ENCODE data around the gene BANF2.

DNA sequence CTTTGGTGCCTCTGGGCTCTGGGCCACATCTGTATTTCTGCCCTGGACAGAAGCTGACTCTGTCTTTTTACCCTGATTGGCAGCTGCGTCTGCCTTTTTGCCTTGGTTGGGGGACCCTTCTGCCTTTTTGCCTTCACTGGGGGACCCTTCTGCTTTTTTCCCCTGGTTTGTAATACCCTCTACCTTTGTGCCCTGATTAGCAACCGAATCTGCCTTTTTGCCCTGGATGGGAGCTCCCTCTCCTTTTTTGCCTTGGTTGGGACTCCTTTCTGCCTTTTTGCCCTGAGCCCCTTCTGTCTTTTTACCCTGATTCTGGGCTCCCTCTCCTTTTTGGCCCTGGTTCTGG, 41.1 kb upstream of the BANF2 start:
- TF ChIP-seq, protein P1, sequence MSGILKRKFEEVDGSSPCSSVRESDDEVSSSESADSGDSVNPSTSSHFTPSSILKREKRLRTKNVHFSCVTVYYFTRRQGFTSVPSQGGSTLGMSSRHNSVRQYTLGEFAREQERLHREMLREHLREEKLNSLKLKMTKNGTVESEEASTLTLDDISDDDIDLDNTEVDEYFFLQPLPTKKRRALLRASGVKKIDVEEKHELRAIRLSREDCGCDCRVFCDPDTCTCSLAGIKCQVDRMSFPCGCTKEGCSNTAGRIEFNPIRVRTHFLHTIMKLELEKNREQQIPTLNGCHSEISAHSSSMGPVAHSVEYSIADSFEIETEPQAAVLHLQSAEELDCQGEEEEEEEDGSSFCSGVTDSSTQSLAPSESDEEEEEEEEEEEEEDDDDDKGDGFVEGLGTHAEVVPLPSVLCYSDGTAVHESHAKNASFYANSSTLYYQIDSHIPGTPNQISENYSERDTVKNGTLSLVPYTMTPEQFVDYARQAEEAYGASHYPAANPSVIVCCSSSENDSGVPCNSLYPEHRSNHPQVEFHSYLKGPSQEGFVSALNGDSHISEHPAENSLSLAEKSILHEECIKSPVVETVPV (CRISPR knock-in tag; IDR thresholded peaks at IDR 0.05), result no peak
- TF ChIP-seq ZFP3 (CRISPR knock-in tag; IDR thresholded peaks at IDR 0.05) (no peak), CSDC2 (CRISPR knock-in tag; IDR thresholded peaks at IDR 0.05) (no peak), TCF4 (CRISPR knock-in tag; IDR thresholded peaks at IDR 0.05; ENCODE audit: borderline replicate concordance) (no peak), RARB (CRISPR knock-in tag; IDR thresholded peaks at IDR 0.05) (no peak), PPARA (CRISPR knock-in tag; IDR thresholded peaks at IDR 0.05; ENCODE audit: borderline replicate concordance) (no peak), GLIS3 (CRISPR knock-in tag; IDR thresholded peaks at IDR 0.05) (no peak), ZFP30 (CRISPR knock-in tag; IDR thresholded peaks at IDR 0.05) (no peak), ZC3H10 (CRISPR knock-in tag; IDR thresholded peaks at IDR 0.05) (no peak), ARNTL (CRISPR knock-in tag; IDR thresholded peaks at IDR 0.05; ENCODE audit: borderline replicate concordance, low read depth) (no peak)
- TF ChIP-seq, protein P2, sequence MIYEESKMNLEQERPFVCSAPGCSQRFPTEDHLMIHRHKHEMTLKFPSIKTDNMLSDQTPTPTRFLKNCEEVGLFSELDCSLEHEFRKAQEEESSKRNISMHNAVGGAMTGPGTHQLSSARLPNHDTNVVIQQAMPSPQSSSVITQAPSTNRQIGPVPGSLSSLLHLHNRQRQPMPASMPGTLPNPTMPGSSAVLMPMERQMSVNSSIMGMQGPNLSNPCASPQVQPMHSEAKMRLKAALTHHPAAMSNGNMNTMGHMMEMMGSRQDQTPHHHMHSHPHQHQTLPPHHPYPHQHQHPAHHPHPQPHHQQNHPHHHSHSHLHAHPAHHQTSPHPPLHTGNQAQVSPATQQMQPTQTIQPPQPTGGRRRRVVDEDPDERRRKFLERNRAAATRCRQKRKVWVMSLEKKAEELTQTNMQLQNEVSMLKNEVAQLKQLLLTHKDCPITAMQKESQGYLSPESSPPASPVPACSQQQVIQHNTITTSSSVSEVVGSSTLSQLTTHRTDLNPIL (CRISPR knock-in tag; IDR thresholded peaks at IDR 0.05; ENCODE audit: low read depth), result no peak
- TF ChIP-seq, protein P3, sequence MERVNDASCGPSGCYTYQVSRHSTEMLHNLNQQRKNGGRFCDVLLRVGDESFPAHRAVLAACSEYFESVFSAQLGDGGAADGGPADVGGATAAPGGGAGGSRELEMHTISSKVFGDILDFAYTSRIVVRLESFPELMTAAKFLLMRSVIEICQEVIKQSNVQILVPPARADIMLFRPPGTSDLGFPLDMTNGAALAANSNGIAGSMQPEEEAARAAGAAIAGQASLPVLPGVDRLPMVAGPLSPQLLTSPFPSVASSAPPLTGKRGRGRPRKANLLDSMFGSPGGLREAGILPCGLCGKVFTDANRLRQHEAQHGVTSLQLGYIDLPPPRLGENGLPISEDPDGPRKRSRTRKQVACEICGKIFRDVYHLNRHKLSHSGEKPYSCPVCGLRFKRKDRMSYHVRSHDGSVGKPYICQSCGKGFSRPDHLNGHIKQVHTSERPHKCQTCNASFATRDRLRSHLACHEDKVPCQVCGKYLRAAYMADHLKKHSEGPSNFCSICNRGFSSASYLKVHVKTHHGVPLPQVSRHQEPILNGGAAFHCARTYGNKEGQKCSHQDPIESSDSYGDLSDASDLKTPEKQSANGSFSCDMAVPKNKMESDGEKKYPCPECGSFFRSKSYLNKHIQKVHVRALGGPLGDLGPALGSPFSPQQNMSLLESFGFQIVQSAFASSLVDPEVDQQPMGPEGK (CRISPR knock-in tag; IDR thresholded peaks at IDR 0.05; ENCODE audit: borderline replicate concordance), result no peak
- TF ChIP-seq, protein P4, sequence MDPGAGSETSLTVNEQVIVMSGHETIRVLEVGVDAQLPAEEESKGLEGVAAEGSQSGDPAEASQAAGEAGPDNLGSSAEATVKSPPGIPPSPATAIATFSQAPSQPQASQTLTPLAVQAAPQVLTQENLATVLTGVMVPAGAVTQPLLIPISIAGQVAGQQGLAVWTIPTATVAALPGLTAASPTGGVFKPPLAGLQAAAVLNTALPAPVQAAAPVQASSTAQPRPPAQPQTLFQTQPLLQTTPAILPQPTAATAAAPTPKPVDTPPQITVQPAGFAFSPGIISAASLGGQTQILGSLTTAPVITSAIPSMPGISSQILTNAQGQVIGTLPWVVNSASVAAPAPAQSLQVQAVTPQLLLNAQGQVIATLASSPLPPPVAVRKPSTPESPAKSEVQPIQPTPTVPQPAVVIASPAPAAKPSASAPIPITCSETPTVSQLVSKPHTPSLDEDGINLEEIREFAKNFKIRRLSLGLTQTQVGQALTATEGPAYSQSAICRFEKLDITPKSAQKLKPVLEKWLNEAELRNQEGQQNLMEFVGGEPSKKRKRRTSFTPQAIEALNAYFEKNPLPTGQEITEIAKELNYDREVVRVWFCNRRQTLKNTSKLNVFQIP (CRISPR knock-in tag; IDR thresholded peaks at IDR 0.05; ENCODE audit: borderline replicate concordance, low read depth), result no peak
